HEK293T (cell line): Measurements from ENCODE around the gene TPSB2.

Experiments used
- L3MBTL2 ChIP-seq: fragments of 450-650 bp; conservative IDR thresholded peaks from 2 replicates; pipeline ENCODE4 v1.6.1; 2016; ENCODE audit warnings: mild to moderate bottlenecking
- NFRKB ChIP-seq: fragments of 450-650 bp; IDR thresholded peaks from 2 replicates; pipeline ENCODE4 v1.6.1; 2016; ENCODE audit warnings: mild to moderate bottlenecking, moderate library complexity

DNA sequence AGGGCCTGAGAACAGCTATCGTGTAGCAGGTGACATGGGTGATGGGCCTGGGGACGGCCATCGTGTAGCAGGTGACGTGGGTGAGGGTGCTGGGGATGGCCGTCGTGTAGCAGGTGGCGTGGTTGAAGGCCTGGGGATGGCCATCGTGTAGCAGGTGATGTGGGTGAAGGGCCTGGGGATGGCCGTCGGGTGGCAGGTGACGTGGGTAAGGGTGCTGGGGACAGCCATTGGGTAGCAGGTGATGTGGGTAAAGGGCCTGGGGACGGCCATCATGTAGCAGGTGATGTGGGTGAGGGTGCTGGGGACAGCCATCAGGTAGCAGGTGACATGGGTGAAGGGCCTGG is 41.4 kb upstream of the TPSB2 start:
- TF ChIP-seq NFRKB (no peak), L3MBTL2 (no peak)
